Measurements from ENCODE around the gene PLXNB3.

GRCh38 chrX:153781428-153782047 is 17.5 kb downstream of the PLXNB3 start:
- TF ChIP-seq, protein P1, sequence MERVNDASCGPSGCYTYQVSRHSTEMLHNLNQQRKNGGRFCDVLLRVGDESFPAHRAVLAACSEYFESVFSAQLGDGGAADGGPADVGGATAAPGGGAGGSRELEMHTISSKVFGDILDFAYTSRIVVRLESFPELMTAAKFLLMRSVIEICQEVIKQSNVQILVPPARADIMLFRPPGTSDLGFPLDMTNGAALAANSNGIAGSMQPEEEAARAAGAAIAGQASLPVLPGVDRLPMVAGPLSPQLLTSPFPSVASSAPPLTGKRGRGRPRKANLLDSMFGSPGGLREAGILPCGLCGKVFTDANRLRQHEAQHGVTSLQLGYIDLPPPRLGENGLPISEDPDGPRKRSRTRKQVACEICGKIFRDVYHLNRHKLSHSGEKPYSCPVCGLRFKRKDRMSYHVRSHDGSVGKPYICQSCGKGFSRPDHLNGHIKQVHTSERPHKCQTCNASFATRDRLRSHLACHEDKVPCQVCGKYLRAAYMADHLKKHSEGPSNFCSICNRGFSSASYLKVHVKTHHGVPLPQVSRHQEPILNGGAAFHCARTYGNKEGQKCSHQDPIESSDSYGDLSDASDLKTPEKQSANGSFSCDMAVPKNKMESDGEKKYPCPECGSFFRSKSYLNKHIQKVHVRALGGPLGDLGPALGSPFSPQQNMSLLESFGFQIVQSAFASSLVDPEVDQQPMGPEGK (CRISPR knock-in tag; IDR thresholded peaks at IDR 0.05; ENCODE audit: borderline replicate concordance) = no peak
- TF ChIP-seq CSRNP3 (CRISPR knock-in tag; IDR thresholded peaks at IDR 0.05) (no peak), RARB (CRISPR knock-in tag; IDR thresholded peaks at IDR 0.05) (no peak), SNAI2 (CRISPR knock-in tag; IDR thresholded peaks at IDR 0.05) (no peak), ARNTL (CRISPR knock-in tag; IDR thresholded peaks at IDR 0.05; ENCODE audit: borderline replicate concordance, low read depth) (no peak), ZNF565 (CRISPR knock-in tag; conservative IDR thresholded peaks at IDR 0.05; ENCODE audit: low read depth) (no peak), ZFP30 (CRISPR knock-in tag; IDR thresholded peaks at IDR 0.05) (no peak), GLIS3 (CRISPR knock-in tag; IDR thresholded peaks at IDR 0.05) (no peak)
- TF ChIP-seq, protein P2, sequence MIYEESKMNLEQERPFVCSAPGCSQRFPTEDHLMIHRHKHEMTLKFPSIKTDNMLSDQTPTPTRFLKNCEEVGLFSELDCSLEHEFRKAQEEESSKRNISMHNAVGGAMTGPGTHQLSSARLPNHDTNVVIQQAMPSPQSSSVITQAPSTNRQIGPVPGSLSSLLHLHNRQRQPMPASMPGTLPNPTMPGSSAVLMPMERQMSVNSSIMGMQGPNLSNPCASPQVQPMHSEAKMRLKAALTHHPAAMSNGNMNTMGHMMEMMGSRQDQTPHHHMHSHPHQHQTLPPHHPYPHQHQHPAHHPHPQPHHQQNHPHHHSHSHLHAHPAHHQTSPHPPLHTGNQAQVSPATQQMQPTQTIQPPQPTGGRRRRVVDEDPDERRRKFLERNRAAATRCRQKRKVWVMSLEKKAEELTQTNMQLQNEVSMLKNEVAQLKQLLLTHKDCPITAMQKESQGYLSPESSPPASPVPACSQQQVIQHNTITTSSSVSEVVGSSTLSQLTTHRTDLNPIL (CRISPR knock-in tag; IDR thresholded peaks at IDR 0.05; ENCODE audit: low read depth) = no peak
